HG02970 (cell line): ENCODE data around the gene CDADC1.
"Not testable (repeated sequence)": the region's sequence is repeated elsewhere in the genome, so short reads cannot be mapped to it uniquely, and the experiment has no call there.

ENCODE experiments used
- ATAC-seq: cut with Tn5 transposase; IDR thresholded peaks from one replicate; pipeline ENCODE4 v1.9.1; 2021; ENCODE audit warnings: mild to moderate bottlenecking, moderate library complexity, moderate number of reproducible peaks; ENCODE audit not compliant: unreplicated experiment, low FRiP score

CDADC1 gene

DNA sequence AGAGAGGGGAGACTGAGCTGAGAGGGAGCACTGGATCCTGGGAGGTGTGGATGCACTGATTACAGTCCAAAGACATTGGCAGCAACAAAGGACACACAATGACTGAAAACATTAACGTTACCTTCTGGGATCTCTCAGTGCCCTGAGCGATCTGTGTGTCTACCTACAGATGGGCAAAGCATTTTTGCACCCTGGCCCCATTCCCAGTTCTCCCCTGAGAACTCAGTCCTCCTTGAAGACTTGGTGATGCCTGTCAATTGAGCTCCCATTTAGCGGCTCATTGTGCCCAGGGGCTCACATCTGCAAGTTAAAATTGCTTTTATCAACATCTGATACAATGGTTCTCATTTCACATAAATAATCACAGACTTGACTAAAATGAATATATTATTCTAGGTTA lies 62.5 kb downstream of the CDADC1 start:
- no peak for ATAC-seq

DNA sequence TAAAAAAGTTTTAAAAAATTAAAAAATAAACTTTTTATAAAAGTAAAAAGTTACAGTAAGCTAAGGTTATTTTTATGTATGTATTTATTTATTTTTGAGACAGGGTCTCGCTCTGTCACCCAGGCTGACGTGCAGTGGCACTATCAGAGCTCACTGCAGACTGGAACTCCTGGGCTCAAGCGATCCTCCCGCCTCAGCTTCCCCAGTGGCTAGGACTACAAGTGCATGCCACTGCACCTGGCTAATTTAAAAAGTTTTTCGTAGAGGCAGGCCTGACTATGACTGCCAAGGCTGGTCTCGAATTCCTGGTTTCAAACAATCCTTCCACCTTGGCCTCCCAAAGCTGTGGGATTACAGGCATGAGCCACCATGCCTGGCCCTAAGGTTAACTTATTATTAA lies 64.1 kb downstream of the CDADC1 start:
- no peak for ATAC-seq

DNA sequence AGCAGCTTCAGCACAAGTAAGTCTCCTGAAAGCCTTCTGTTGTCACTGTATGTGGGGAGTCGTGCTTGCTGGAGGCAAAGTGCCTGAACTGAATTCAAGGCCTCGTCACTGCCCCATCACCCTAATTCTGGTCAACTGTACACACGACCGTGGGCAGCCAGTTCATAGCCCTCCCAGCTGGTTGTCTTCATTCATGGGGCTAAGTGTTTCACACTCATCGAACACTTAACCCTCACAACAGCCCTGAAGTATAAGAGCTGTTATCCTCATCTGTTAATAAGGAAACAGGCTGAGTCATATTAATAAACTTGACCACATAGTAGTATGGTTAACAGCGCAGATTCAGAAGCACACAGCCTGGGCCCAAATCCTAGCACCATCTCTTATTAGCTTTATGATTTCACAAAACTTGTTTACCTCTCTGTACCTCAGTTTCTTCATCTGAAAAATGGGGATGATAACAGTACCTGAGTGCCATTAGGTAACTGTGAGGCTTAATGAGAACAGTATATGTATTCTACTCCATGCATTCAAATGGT lies 66.7 kb downstream of the CDADC1 start:
- no peak for ATAC-seq

DNA sequence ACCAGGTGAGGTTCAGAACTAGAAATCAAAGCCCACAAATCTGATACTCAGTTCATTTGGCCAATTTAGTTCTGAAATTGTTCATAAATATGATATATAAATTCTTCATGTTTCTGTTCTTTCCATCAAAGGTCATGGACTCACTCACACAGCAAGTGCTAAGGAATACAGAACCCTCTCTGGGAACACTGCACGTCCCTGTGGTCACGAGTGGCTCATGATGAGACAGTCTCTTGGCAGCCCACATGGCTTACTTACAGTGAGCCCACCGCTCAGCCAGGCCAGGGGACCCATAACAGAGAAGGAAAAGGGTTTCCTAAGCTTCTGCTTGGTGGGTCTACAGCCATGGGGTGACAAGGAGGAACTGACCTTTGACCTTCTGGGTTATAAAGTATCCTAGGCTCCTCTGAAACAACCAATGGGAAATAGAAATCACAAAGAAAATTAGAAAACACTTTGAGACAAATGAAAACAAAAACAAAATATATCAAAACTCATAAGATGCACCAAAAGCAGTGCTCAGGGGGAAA lies 67.4 kb downstream of the CDADC1 start:
- ATAC-seq = no peak

DNA sequence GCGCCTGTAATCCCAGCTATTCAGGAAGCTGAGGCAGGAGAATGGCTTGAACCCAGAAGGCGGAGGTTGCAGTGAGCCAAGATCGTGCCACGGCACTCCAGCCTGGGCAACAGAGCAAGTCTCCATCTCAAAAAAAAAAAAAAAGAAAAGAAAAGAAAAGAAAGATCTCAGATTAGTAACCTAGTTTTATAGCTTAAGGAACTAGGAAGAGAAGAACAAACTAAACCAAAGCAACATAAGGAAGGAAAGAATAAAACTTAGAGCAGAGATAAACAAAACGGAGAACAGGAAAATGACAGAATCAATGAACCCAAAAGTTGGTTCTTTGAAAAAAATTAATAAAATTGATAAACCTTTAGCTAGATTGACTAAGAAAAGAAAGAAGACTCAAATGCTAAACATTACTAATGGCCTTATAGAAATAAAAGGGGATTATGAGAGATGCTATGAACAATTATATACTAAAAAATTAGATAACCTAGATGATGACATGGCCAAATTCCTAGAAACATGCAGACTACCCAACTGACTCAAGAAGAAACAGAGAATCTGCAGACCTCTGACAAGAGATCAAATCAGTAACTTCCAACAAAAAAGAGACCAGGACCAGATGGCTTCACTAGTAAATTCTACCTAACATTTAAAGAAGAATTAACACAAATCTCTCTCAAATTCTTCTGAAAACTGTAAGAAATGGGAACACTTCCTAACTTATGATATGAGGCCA lies 68.2 kb downstream of the CDADC1 start:
- no peak for ATAC-seq

DNA sequence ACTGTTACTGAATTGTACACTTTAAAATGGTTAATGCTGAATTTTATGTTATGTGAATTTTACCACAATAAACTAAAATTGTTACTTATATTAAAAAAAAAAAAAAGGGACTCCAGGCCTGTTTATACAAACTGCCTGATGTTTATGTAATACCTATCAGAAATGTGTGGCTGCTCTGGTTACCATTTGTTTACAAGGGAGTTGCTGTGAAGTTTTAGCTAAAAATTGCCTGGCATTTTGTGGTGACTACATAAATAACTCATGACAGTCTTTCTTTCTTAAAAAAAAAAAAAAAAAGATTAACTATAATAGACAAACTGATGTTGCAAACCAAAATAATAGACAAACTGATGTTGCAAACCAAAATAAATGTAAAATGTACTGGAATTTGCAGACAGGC lies 71.8 kb downstream of the CDADC1 start:
- ATAC-seq = no peak

DNA sequence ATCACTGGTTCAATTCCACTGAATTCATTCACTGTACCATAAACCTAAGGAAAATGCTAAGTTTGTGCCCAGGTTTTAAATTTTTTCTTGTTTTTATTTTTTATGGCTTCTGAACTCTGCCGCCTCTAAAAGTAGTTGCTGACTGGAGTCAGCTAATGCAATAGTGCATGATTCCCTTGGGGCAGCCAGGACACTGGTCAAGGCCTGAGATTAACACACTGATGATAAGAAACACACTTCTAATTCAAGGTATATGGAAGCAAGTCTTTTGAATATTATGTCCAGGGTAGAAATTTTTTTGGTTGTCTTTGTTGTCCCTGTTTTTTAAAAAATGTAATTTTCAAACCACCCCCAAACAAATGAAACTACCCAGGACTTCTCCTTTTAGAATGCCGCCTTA lies 72.2 kb downstream of the CDADC1 start:
- ATAC-seq = no peak

DNA sequence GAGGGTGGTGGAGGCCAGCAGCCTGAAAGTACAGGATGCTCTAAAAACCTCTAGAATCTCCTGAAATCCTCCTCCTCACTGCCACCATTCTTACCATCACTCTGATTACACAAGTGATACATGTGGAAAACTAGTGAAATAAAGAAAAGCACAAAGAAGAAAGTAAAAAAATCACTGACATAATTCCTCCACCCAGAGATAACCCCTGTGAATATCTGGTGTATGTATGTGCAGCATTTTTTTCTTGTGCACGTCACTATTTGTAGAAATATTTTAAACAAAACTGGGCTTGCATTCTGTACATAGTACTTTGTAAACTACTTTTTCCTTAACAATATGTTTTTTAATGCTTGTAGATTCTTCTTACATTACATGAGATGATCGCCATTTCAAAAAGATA lies 73.2 kb downstream of the CDADC1 start:
- ATAC-seq = no peak

DNA sequence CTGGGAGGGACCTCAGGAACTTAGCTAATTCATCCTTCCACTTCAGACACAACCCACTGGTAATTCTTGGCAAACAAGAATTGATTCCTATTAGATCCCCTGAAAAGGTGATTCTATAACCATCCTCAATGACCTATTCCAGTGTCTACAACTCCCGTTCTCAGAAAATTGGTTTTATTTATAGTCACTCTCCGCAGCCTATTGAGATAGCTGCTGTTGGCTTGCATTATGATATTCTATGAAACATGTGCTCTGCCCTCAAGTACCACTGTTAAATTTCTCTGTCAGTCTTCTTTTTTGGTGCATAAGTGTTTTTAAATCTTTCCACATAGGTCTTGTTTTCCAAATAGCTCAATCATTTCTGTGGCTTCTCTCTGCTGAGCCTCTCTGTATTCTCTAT lies 75.0 kb downstream of the CDADC1 start:
- no peak for ATAC-seq

DNA sequence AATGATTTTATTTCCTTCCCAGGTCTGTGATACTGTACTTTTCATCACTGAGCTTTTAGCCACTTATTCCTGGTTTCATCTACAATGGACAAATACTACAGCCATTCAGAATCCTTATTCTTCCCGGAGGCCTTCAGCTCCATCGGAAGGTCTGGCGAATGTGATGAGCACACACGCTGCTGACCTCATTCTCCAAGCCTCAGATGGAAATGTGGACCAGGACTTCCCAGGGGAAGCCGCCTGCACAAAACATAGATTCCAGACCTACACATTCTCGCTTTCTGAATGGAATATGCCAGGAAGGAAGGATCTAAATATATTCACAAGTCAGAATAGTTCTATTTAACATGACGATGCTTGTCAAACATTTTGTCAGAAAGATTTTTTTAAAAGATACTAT lies 75.6 kb downstream of the CDADC1 start:
- no peak for ATAC-seq

DNA sequence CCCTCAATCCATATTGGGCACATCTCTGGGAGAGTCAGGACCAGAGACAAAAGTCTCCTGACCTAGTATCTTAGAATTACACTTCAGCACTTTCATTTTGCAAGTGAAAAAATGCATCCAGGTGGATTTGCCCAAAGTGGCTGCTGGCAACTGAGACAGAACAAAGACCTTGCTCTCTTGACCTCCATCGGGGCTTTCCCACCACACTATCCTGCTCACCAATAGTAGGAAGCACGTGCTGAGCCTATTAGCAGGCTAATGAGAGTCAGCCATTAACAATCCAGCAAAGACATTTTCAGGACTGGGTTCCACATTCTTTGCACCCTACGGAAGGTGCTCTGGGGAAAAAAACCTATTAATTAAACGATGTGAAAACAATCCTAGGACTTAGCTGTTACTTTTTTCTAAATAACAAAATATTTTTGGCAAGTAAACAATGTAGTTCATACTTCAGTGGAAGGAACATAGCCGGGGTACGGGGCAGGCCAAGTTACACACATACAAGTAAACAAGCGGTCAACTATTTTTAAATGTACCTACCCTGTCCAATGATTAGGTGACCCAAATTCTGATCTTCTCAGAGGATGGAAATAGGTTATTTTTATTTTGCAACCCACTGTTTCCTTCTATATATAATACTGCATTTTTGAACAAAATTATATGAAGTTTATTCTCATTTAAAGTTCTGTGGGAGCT lies 78.6 kb downstream of the CDADC1 start:
- ATAC-seq = no peak

DNA sequence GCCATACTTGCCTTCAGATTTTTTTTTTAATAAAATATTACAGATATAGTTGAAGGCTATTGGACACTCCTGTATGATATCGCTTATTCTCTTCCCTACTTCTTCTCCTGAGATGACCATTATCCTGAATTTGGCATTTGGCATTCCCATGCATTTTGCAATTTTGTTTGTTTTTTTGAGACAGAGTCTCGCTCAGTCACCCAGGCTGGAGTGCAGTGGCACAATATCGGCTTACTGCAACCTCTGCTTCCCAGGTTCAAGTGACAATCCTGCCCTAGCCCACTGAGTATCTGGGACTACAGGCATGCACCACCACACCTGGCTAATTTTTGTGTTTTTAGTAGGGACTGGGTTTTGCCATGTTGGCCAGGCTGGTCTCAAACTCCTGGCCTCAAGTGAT lies 79.4 kb downstream of the CDADC1 start:
- not testable (repeated sequence) for ATAC-seq

DNA sequence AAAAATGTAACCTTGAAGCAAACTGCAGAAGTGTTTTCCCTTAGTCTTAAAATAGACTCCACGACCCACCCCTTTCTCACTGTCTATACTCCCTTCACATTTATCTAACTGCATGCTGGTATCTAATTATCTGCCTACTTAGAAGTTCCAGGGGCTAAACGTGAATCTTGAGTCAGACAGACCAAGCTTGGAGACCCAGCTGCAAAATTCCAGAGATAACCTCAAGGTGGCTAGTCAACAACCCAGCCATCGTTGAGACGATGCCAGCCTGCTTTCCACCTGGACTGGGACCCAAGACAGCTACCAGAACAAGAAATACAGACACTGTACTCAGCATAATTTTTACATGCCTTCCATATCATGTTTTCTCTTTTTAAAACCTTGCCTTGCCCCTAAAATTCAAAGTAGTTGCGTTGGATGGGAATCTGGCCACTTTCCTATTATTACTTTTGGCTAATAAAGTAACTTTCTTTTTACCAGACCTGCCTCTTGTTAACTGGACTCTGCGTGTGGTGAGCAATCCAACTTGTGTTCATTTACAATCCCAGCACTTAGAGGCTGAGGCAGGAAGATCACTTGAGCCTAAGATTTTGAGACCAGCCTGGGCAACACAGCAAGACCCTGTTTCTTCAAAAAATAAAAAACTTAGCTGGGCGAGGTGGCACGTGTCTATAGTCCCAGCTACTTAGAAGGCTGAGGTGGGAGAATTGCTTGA lies 82.3 kb downstream of the CDADC1 start:
- no peak for ATAC-seq

DNA sequence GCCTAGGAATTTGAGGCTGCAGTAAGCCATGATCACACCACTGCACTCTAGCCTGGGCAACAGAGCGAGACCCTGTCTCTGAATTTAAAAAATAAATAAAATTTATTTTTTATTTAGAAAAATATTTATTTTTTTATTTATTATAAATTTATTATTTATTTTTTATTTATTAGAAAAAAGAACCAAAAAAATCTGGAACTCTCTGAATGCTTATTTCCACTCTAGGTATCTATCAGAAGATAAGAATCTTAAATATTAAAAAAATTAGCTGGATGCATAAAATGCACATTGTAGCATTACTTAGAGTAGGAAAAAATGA lies 82.8 kb downstream of the CDADC1 start:
- ATAC-seq = no peak

DNA sequence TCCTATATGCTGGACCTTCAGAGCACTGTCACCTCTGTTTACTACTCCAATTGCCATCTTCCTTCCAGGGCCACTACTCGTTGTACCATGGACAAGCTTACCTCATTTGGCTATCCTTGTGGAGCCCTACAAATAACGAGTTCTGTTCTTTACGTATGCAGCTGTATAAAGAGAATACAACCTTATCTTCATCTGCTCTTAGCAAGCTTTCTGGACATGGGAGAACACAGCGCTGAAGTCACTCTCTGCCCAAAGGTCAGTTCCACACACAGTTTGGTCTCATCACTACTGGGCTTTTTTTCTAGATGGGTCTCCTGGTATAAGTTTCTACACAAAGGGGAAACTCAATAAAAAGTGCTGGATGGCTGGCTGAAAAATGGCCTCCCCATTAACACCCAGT lies 88.9 kb downstream of the CDADC1 start:
- no peak for ATAC-seq

DNA sequence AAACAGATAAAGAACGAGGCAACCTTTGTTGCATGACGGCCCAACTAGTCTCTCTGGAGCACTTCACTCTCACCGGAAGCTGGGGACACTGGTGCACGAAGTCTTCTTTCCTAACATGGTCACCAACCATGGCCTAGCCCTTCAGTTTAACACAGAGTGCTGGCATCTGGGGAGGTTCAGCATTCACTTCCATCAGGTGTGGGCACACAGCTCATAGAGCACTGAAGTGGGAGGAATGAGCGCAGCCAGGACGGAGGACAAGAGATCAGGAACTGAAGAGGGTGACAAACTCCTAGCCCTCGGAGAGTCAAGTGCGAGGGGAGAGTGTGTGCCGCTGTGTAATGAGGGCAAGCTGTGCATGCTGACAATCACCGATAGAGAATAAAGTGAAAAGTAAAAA lies 92.4 kb downstream of the CDADC1 start:
- no peak for ATAC-seq

DNA sequence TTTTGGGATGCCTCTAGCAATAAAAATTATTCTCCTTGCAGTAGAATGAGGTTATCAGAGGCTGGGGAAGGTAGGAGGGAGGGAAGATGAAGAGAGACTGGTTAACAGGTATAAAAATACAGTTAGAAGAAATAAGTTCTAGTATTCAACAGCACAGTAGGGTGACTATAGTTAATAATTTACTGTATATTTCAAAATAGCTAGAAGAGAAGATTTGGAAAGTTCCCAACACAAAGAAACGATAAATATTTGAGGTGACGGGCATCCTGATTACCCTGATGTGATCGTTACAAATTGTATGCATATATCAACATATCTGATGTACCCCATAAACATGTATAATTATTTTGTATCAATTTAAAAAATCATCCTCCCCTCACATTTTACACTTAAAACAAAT lies 93.8 kb downstream of the CDADC1 start:
- no peak for ATAC-seq

DNA sequence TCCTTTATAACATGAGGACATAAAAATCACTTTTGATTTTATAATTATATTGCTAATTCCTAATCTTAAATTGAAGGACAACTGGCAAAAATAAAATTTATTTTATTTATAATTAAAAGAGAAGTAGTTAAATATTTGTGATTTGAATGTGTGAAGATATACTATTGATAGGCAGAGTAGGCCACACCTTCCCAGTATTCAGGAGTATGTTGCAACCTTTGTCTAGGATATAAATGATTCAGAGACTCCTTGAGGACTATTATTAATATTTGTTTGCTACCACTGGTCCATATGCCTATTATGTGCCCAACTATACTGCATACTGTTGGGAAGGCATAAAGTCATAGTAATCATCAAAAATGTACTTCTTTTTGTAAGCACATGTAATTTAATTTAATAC lies 94.2 kb downstream of the CDADC1 start:
- no peak for ATAC-seq

DNA sequence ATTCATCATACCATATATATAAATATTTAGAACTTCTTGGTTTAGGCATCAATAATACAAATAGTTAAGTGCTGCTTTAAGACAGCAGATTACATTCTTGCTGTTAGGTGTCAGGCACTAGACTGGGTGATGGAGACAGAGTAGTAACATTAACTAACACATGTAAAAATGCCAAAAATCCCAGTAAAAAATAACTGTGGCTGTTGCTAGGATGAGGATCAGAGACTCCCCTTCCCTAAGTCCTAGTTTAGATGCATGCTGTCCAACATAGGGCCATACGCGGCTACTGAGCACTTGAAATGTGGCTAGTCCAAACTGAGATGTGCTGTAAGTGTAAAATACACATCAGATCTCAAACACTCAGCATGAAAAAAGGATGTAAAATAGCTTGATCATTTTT lies 94.7 kb downstream of the CDADC1 start:
- ATAC-seq = no peak
